Measurements from ENCODE around the gene COL24A1. TPM values are rescaled to one million over a fixed set of nuclear protein-coding genes. Genes with fewer than 3 reads are reported as not detected.

The COL24A1 gene
- total and polyA plus RNA-seq, 2 of the 13 experiments (the other 11 are each of a cell fraction or from before 2014, with no cell fraction given) = 0.04 to 0.13 TPM

- TF ChIP-seq ZNF350 (CRISPR knock-in tag; IDR thresholded peaks at IDR 0.05; ENCODE audit: borderline replicate concordance, low read depth) (no peak), ZNF615 (CRISPR knock-in tag; IDR thresholded peaks at IDR 0.05; ENCODE audit: borderline replicate concordance) (no peak), NAIF1 (CRISPR knock-in tag; IDR thresholded peaks at IDR 0.05; ENCODE audit: borderline replicate concordance) (no peak), MAFG (CRISPR knock-in tag; IDR thresholded peaks at IDR 0.05) (no peak), ZNF18 (CRISPR knock-in tag; IDR thresholded peaks at IDR 0.05; ENCODE audit: insufficient replicate concordance) (no peak), ZNF513 (CRISPR knock-in tag; conservative IDR thresholded peaks at IDR 0.05) (no peak), CHCHD3 (CRISPR knock-in tag; IDR thresholded peaks at IDR 0.05) (no peak), GATAD2A (CRISPR knock-in tag; IDR thresholded peaks at IDR 0.05) (no peak), THAP11 (CRISPR knock-in tag; IDR thresholded peaks at IDR 0.05) (no peak), NR1H2 (CRISPR knock-in tag; IDR thresholded peaks at IDR 0.05; ENCODE audit: borderline replicate concordance, low read depth) (no peak), RAD51 (IDR thresholded peaks at IDR 0.05; ENCODE audit: borderline replicate concordance) (no peak), MTF1 (CRISPR knock-in tag; IDR thresholded peaks at IDR 0.05) (no peak)
These were observed 215.8 kb downstream of the COL24A1 start (continued) for GRCh38 chr1:85940656-85941306.
